Stimulated activated CD4-positive, alpha-beta T cell treated with anti-CD3 and anti-CD28 coated beads, Interleukin-4, amount 100 ng/mL, for 1 hour (primary cell): ENCODE results near the gene PRPF38A.
"Not testable (repeated sequence)": the region's sequence is repeated elsewhere in the genome, so short reads cannot be mapped to it uniquely, and the experiment has no call there.

ENCODE experiments used
- DNase-seq: peaks from one replicate; pipeline ENCODE4 v3.0.0-alpha.2; 2020

PRPF38A gene

GRCh38 chr1:52404116-52404974, at the start of gene PRPF38A, which contains the start of gene ORC1:
Gene PRPF38A (plus strand): TSS chr1:52404602. CDS start chr1:52404750, 148 bp downstream.
Gene ORC1 (minus strand): TSS chr1:52404423. CDS start chr1:52402223, 2,200 bp downstream.
- peak; percentile 98 for DNase-seq

- no peak for DNase-seq
Observed at GRCh38 chr1:52355436-52355835, 49.0 kb upstream of the PRPF38A start.

DNA sequence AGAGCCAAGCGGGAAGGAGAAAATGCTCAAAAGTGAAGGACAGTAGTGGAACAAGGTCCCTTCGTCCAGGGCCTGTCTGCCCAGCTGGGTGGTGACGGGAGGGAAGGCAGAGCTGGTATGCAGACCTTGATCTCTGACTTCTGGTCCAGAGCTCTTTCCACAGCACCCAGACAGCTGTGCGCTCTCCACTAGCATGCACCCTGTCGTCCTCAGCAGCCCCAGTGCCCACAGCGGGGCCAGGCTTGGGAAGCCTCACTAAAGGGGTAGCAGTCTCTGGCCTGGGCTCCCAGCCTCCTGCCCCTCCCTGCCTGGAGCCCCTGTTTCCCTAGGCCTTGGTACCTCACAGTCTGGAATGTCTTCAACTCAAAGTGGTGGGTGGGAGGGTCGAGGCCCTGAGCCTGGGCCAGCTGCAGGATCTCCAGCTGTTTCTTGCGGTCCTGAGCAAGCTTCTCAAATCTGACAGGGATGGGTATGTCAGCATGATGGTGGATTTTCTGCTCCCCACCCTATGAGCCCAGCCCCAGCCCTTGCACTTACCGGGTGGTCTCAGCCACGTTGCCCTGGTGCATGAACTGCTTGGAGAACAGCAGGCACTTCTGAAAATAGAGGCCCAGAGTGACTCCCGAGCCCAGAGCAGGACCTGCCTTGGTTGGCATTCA, 48.4 kb upstream of the PRPF38A start:
- no peak for DNase-seq

GRCh38 chr1:52356818-52357355, 47.5 kb upstream of the PRPF38A start:
- no peak for DNase-seq

GRCh38 chr1:52357397-52357796, 47.0 kb upstream of the PRPF38A start:
- DNase-seq: no peak

- no peak for DNase-seq
Observed at GRCh38 chr1:52358851-52359497, 45.4 kb upstream of the PRPF38A start.

DNA sequence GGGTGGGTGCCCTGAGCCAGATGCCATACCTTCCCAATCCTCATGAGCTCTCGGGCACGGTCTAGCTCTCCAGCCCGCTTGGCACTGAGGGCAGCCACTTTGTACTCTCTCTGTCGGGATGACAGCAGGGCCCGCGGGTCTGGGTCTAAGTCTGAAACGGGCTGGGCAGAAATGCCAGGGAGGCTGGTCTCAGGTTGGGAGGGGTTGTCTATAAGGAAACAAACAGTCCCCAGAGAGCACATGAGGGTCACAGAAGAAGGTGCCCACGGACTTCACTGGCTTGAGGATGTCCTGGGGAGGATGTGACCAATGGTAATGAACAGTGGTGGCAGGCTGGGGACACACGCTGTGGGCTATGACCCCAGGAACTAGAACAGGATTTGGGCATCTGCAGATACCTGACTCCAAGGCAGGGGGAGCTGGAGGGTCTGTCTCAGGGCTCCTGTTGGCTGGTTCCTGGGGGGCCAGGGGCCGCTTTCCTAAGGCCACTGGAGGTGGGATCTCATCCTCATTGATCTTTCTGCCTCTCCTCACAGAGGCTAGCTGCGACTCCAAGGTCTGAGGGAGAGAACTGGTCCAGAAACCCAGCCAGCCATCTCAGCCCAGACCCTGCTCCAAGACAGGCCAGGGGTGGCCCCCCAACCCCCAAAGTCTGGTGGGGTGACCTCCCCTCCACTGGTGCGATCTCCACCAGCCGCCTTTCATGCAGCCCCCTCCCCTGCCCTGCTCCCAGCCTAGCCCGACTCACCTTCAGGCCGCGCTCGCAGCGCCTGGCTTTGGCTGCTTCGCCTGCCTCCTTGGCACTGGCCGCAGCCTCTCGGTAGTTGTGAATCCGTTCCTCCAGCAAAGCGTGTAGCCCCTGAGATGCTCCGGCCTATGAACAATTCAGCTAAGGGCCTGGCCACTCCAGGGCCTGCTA, 44.5 kb upstream of the PRPF38A start:
- no peak for DNase-seq

DNA sequence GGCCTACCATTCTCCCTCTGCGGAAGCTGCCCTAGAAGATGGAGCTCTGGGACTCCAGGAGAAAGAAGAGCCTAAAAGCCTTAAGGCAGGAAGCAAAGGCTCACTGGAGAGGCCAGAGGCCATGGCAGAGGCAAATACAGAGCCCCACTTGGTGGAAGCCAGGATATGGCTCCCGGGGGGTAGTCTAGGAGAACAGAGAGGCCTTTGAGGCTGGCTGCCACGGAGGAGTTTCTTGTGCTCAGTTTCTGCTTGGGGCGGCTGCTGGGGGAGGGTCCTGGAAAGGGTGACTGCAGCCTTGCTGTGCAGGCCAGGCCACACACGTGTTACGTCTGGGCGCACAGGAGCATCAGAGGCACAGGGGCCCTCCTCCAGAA, 43.8 kb upstream of the PRPF38A start:
- no peak for DNase-seq

GRCh38 chr1:52364235-52364839, 40.1 kb upstream of the PRPF38A start:
- no peak for DNase-seq

DNA sequence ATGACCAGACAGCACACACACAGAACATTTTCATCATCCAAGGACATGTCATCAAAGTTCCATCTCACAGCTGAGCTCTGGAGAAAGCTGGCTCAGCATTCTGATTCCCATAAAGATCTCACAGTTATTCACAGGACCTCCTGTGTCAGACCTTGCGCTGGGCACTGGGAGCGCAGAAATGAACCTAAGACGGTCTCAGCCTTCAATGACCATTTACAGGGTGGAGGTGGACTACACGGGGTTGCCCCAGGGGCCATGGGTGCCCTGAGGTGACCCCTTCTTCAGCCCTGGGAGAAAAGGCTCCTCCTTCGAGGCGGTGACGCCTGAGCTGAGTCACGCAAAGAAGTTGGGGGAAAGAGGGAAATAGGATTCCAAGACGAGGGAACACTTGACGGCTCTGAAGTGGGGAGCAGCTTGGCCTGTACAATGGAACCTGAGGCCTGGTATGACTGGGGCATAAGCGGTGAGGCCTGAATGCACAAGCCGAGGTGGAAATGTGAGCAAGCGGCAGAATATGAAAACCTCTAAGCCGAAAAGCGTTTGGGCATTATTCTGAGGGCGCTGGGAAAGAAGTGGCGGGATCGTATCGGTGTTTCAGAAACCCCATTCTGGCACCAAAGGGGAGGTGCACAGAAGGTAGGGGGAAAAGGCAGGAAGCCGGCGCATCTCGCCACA, 39.2 kb upstream of the PRPF38A start:
- peak; percentile 9 for DNase-seq

- peak; percentile 99 for DNase-seq
Observed at GRCh38 chr1:52365746-52366516, 38.5 kb upstream of the PRPF38A start, which contains the start of gene CC2D1B. Gene CC2D1B (minus strand): TSS chr1:52366205. CDS start chr1:52364620, 1,585 bp downstream.

DNA sequence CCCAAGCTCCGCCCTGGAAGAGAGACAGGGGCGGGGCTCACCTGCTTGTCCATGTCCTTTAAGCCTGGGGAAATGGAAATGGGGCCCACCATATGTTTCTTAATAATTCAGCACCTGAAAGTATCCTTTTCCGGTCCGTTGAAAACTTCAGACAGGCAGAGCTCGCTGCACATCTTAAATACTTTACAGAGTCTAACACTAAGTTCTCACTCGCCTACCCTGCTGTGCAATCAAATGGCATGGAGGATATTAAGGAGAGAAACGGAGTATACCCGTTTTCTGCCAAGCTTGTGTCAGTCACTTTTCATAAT, 37.9 kb upstream of the PRPF38A start:
- no peak for DNase-seq

DNA sequence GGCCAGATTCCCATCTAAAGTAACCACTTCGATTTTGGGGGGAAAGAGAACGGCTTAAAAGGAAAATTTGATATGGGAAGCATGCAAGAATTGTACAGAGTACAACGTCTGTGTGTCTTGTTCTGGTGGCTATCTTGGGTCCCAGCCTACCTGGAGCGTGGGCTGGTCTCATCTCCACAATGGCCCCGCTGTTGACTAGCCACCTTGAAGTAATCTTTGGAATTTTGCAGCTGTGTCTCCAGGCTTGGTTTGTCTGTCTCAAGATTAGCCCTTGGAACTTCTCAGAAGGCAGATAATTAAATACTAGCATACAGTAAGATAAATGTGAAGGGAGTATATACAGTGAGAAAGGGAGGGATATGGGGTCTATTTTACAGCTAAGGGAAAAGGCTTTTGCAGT, 37.1 kb upstream of the PRPF38A start:
- DNase-seq: no peak

DNA sequence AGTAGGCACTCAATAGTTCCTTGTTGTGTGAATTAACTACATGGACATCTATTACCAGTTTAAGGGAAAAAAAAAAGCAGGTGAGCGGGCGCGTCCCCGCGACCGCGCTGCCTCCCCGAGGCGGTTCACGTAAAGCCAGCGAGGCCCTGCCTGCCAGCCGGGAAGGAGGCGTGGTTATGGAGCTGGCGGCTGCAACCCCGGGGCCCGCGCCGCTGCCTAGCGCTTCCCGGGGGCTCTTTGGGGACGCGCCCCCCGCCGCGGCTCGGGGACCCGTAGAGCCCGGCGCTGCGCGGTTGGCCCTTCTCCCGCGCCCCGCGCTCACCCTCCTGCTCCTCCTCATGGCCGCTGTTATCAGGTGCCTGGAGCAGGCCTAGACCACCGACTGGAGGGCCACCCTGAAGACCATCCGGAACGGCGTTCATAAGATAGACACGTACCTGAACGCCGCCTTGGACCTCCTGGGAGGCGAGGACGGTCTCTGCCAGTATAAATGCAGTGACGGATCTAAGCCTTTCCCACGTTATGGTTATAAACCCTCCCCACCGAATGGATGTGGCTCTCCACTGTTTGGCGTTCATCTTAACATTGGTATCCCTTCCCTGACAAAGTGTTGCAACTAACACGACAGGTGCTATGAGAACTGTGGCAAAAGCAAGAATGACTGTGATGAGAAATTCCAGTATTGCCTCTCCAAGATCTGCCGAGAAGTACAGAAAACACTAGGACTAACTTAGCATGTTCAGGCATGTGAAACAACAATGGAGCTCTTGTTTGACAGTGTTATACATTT, 35.8 kb upstream of the PRPF38A start:
- peak; percentile 65 for DNase-seq

DNA sequence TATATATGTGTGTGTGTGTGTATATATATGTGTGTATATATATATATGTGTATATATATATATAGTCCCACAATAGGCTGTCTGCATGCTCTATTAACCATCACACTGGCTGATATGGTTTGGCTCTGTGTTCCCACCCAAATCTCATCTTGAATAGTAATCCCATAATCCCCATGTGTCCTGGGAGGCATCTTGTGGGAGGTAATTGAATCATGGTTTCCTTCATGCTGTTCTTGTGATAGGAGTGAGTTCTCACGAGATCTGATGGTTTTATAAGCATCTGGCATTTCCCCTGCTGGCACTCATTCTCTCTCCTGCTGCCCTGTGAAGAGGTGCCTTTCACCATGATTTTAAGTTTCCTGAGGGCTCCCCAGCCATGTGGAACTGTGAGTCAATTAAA, 34.6 kb upstream of the PRPF38A start:
- DNase-seq: not testable (repeated sequence)

DNA sequence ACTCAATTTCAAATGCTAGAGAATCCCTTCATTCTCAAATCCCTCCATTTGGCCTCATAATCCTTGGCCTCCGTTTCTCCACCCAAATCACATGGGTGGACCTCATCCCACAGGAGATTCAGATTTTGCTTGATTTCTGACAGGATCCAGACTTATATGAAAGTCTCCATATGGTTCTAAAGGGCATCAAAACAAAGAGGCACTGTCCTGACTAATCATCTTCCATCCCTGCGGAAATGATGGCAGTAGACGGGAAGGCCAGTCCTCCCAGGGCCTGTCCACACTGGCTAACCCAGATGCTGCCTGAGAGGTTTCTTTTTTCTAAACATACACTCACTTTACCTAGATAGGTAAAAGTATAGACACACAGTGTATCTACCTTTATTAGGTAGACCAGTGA, 19.0 kb upstream of the PRPF38A start:
- DNase-seq: no peak

DNA sequence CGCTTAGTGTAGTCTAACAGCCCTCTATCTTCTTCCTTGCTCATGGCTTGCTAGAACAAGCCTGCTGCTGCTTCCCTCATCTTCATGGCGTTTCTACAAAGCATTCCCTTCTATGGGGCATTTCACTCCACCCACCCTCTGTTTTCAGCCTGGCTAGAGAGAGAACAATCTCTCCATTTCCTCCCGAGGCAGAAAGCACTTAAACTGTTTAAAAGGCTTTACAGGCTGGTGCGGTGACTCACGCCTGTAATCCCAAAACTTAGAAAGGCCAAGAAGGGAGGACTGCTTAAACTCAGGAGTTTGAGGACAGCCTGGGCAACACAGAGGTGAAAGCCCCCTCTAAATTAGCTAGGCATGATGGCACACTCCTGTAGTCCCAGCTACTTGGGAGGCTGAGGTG, 17.9 kb upstream of the PRPF38A start:
- no peak for DNase-seq

- no peak for DNase-seq
Observed at GRCh38 chr1:52393174-52393573, 11.2 kb upstream of the PRPF38A start.

GRCh38 chr1:52399629-52400028, 4.8 kb upstream of the PRPF38A start:
- no peak for DNase-seq

DNA sequence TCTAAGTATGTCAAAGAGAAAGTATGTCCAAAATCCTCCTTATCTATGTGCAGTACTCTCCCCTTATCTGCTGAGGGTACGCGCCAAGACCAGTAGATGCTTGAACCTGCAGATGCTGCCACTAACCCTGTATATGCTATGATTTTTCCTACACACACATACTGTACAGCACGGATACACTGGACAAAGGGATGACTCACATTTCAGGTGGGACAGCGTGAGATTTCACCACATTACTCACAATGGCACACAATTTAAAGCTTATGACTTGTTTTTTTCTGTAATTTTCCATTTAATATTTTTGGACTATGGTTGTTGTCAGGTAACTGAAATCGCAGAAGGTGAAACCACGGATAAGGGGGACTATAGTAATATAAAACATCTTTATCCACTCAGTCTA, 4.3 kb upstream of the PRPF38A start:
- no peak for DNase-seq
